BJ (cell line): ENCODE measurements around the gene GPC4. TPM values are rescaled to one million over a fixed set of nuclear protein-coding genes. Genes with fewer than 3 reads are reported as not detected.

Experiments used
- CTCF ChIA-PET: fragments of 350-600 bp; formaldehyde crosslinking; extraction: SDS; loops from one replicate; lab custom pipeline; 2021; ENCODE audit warnings: antibody characterized with exemption, inconsistent platforms; lab: Yijun Ruan, JAX
- POLR2A ChIA-PET: fragments of 300-600 bp; sonication (Branson Sonifier 250); formaldehyde crosslinking; extraction: SDS; loops from one replicate; lab custom pipeline; 2021; ENCODE audit warnings: antibody characterized with exemption; lab: Charles Lee
- DNase-seq: peaks from one replicate; pipeline ENCODE4 v3.0.0-alpha.2; 2011; ENCODE audit warnings: low read depth
- H3K27me3 ChIP-seq: 2 replicates; pipeline ENCODE4 v1.6.0; 2011; ENCODE audit warnings: low read length; ENCODE audit not compliant: control insufficient read depth, insufficient read depth
- H3K36me3 ChIP-seq: 2 replicates; pipeline ENCODE4 v1.5.1; 2011; ENCODE audit warnings: low read length; ENCODE audit not compliant: control insufficient read depth, insufficient read depth
- H3K4me3 ChIP-seq: 2 replicates; pipeline ENCODE4 v1.5.1; 2011; ENCODE audit warnings: low read depth, mild to moderate bottlenecking, control low read depth, low read length
- polyA plus RNA-seq: library from polyadenylated mRNA; depleted of rRNA; stranded (reverse); fragments of >200 nt; gene quantifications from 2 replicates; pipeline ENCODE4 v1.2.3, GENCODE V29; 2011
- TF ChIP-seq, protein P1 (sequence below): IDR thresholded peaks from 2 replicates; pipeline ENCODE4 v1.5.1; 2011; ENCODE audit warnings: low read depth, mild to moderate bottlenecking, control low read depth, inconsistent platforms, low read length, moderate library complexity; ENCODE audit not compliant: insufficient read depth

Gene GPC4
- polyA plus RNA-seq, 1 experiment, result 0.26 TPM

DNA sequence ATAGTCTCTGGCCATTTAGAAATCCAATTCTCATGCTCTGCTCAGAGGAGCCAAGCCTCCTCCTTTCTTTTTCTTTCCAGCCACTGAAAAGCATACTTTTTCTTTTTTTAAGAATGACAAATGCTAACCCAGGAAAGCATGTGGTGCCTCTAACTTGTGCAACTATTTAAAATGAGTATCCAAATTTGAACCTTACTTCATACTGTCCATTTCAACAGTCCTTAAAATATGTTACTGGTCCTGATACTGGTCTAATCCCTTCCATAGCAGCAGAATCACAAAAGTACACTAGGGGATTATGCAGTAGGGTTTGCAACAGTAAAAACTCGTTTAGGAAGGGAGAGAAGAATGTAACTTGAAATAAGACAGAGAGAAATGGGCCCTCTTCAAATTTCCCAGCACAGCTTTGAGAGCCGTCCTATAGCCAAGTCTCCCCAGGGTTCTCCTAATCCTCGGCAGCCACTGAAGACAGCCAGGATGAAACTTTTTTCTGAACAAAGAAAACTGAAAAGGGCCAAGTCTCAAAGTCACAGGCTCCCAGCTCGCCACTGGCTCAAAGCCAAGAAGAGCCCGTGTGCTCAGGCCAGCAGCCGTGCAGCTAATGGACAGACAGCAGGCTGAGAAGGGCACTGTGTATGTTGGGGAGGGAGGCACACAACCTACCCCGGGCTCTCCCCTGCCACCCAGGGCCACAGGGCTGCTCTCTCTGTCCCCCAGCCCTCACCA lies 39.5 kb downstream of the GPC4 start:
- H3K4me3 ChIP-seq, result no peak overlapping the region
- TF ChIP-seq, protein P1, sequence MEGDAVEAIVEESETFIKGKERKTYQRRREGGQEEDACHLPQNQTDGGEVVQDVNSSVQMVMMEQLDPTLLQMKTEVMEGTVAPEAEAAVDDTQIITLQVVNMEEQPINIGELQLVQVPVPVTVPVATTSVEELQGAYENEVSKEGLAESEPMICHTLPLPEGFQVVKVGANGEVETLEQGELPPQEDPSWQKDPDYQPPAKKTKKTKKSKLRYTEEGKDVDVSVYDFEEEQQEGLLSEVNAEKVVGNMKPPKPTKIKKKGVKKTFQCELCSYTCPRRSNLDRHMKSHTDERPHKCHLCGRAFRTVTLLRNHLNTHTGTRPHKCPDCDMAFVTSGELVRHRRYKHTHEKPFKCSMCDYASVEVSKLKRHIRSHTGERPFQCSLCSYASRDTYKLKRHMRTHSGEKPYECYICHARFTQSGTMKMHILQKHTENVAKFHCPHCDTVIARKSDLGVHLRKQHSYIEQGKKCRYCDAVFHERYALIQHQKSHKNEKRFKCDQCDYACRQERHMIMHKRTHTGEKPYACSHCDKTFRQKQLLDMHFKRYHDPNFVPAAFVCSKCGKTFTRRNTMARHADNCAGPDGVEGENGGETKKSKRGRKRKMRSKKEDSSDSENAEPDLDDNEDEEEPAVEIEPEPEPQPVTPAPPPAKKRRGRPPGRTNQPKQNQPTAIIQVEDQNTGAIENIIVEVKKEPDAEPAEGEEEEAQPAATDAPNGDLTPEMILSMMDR, result no peak
- no peak for DNase-seq
- H3K27me3 ChIP-seq, result no peaks in the 10 kb centered on the region
- CTCF ChIA-PET, result no interaction called here
- POLR2A ChIA-PET, result no interaction called here
- no peaks in the 10 kb centered on the region for H3K36me3 ChIP-seq

DNA sequence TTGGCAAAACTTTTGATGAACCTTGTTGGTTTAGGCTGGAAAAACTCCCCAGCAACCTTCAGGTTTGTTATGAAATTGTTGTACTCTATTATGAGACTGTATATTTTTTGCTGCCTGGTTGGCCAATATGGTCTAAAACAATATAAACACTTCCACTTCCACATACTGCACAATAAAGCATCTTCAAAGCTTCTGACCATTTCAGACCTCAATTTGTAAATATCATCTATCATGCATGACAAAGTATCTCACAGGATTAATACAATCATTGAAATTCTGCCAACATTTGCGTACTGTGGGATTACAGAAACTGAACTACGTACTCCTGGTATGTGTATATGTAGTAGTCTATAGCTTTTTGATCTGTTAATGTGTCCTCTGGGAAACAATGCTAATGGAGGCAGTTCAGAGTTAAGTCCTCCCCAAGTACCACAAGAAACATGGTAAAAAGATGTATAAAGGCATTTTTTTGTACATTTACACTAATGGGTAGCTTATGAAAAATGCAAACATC lies 40.4 kb downstream of the GPC4 start:
- CTCF ChIA-PET, result no interaction called here
- no peaks in the 10 kb centered on the region for H3K27me3 ChIP-seq
- no peaks in the 10 kb centered on the region for H3K36me3 ChIP-seq
- TF ChIP-seq, protein P1, result no peak
- H3K4me3 ChIP-seq, result no peak overlapping the region
- no peak for DNase-seq
- POLR2A ChIA-PET, result no interaction called here

DNA sequence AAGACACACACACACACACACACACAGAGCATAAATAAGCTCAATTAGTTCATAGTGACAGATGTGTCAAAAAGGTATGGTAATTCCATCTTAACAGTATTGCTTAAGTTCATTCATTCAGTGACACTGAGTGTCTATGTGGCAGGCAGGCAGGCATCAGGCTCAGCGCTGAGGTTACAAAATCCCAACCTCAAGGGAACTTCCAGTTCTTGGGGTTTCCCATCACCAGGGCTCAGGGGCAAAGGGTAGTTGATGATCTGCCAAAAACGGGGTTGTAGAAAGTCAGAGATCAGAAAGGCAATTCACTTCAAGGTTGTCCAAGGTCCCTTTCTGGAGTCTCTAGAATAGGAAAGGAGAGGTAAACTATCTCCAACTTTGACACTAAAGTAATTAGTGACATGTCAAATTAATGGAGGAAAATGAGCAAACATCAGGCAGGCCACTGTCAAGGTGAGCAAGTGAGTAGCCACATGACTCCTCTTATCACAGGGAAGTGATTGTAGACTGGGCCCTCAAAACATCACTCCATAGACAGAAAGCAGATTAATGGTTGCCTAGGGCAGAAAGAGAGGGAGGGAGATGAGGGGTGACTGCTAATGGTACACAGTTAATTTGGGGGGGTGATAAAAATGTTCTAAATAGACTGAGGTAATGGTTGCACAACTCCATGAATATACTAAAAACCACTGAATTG lies 41.8 kb downstream of the GPC4 start:
- no peak overlapping the region for H3K4me3 ChIP-seq
- POLR2A ChIA-PET, result no interaction called here
- TF ChIP-seq, protein P1, result no peak
- H3K36me3 ChIP-seq, result no peaks in the 10 kb centered on the region
- CTCF ChIA-PET, result no interaction called here
- no peak for DNase-seq
- H3K27me3 ChIP-seq, result no peaks in the 10 kb centered on the region

DNA sequence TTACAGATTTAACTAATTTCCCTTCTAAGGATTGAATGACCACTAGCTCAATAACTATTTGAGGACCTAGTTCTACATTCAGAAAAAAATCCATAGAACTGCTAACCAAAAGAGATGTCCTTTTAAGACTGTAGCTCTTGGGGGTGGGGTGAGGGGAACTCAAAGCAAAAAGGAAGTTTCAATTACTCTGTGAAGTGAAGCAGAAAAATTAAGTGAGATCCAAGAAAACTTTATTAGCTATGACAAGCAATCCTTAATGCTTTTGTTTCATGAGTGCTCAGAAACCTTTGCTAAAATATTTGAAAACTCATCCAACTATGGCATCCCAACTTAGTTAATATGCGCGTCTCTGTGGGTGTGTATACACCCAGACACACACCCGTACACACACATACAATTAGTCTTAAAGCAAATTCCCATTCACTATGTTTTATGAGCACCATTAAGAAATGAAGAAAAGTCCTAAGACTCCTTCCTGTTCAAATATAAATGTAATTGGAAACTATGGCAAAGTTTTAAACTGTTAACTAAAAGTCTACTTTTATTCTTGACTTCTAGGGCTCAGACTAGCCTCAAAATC lies 44.5 kb downstream of the GPC4 start:
- no peaks in the 10 kb centered on the region for H3K36me3 ChIP-seq
- ChIA-PET CTCF (interaction anchor here (0.6 kb wide), 1 partner anchor 15 kb away, joined by 3 read pairs; no protein-coding TSS in a partner anchor), POLR2A (no interaction called here)
- TF ChIP-seq, protein P1, result no peak
- H3K4me3 ChIP-seq, result no peak overlapping the region
- DNase-seq, result no peak
- no peaks in the 10 kb centered on the region for H3K27me3 ChIP-seq

DNA sequence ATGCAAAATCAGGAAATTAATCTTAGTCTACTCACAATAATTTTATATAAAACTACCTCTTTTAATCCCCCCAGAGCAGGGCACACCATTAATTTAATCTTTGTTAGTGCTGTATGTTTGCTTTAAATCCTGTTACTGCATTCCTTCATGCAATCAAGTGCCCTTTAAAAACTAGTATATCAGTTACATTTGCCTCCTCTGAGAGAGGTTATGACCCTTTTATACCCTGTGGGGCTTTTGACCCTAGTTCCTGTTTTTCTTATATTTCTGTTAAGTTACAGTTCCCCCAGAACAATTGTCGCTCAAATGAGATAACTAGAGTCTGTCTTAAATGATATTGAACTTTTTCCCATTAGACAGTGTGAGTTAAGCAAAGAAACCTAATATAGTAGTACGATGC lies 46.2 kb downstream of the GPC4 start:
- Histone ChIP-seq H3K36me3 (no peaks in the 10 kb centered on the region), H3K4me3 (no peak overlapping the region), H3K27me3 (no peaks in the 10 kb centered on the region)
- ChIA-PET CTCF (no interaction called here), POLR2A (no interaction called here)
- TF ChIP-seq, protein P1, result no peak
- no peak for DNase-seq
